Aorta (tissue), 5 donors: ENCODE results near the gene KIAA1671. TPM values are rescaled to one million over a fixed set of nuclear protein-coding genes. Genes with fewer than 3 reads are reported as not detected.

ENCODE experiments used
- ATAC-seq: fragments of 200-7000 bp; cut with Tn5 transposase; one replicate; pipeline ENCODE4 v1.9.1; 2022; ENCODE audit warnings: moderate library complexity; ENCODE audit not compliant: low FRiP score
- DNase-seq, 2 donors: peaks; one replicate each; pipeline ENCODE4 v3.0.0-alpha.2; 2020
- H3K27ac ChIP-seq, 2 donors: one replicate each; pipeline ENCODE4 v1.5.1; 2013; ENCODE audit warnings: low read length in 2 of 2, mild to moderate bottlenecking in 2 of 2, moderate library complexity in 2 of 2, control low read depth in 1 of 2, inconsistent platforms in 1 of 2, low read depth in 1 of 2
- H3K27me3 ChIP-seq, 2 donors: one replicate each; pipeline ENCODE4 v1.6.1; 2013; ENCODE audit warnings: control low read depth in 1 of 2, low read length in 1 of 2, mild to moderate bottlenecking in 1 of 2, moderate library complexity in 1 of 2; ENCODE audit not compliant: insufficient read depth in 2 of 2, control insufficient read depth in 1 of 2
- H3K36me3 ChIP-seq, 2 donors: one replicate each; pipeline ENCODE4 v1.6.1; 2013; ENCODE audit warnings: control low read depth in 1 of 2, low read length in 1 of 2, mild to moderate bottlenecking in 1 of 2; ENCODE audit not compliant: insufficient read depth in 2 of 2, control insufficient read depth in 1 of 2
- H3K4me1 ChIP-seq, 2 donors: one replicate each; pipeline ENCODE4 v1.6.1; 2013; ENCODE audit warnings: low read length in 2 of 2, control low read depth in 1 of 2, mild to moderate bottlenecking in 1 of 2, moderate library complexity in 1 of 2; ENCODE audit not compliant: insufficient read depth in 2 of 2, control insufficient read depth in 1 of 2
- H3K4me3 ChIP-seq, 2 donors: one replicate each; pipeline ENCODE4 v1.5.1; 2013; ENCODE audit warnings: low read length in 2 of 2, control low read depth in 1 of 2, mild to moderate bottlenecking in 1 of 2
- H3K9me3 ChIP-seq: one replicate; pipeline ENCODE4 v1.6.1; 2013; ENCODE audit warnings: mild to moderate bottlenecking, low read length; ENCODE audit not compliant: control insufficient read depth
- WGBS, 2 donors: extraction: QIAGEN DNeasy Blood & Tissue Kit; methylation state at CpG; one replicate each; pipeline ENCODE4 v1.1.7; 2013; 5-methylcytosine and 5-hydroxymethylcytosine counted together
- intact Hi-C, 2 donors: fragments of 100-400 bp; cut with DNase I; formaldehyde crosslinking; loops; one replicate each; pipeline versions ENCODE4 v1.14.2 to v1.15.0; 2022
- polyA plus RNA-seq, 2 donors: library from polyadenylated mRNA; stranded (reverse); fragments of 200-250 nt; gene quantifications; one replicate each; pipeline ENCODE4 v1.2.3, GENCODE V29; 2013
- total RNA-seq, 2 donors: library from RNA; stranded (reverse); fragmentation: NEBNext Ultra II Directional; extraction: Animal tissue kit (Norgen Biotek cat#: 25700); gene quantifications; one replicate each; pipeline ENCODE4 v1.2.1, GENCODE V29; 2021
- donor health status: healthy with polysubstance abuse.
- donor health status: Bipolar disorder and iron deficiency.
- donor health status: DM: no; HTN: no; CAD: no.
- donor health status: DM: no; HTN: no; CAD: no.
- donor health status: DM: yes; HTN: yes; CAD: no.

Gene KIAA1671
- total and polyA plus RNA-seq, 4 donors, result 11.5 to 93.3 (median 36.2) TPM

DNA sequence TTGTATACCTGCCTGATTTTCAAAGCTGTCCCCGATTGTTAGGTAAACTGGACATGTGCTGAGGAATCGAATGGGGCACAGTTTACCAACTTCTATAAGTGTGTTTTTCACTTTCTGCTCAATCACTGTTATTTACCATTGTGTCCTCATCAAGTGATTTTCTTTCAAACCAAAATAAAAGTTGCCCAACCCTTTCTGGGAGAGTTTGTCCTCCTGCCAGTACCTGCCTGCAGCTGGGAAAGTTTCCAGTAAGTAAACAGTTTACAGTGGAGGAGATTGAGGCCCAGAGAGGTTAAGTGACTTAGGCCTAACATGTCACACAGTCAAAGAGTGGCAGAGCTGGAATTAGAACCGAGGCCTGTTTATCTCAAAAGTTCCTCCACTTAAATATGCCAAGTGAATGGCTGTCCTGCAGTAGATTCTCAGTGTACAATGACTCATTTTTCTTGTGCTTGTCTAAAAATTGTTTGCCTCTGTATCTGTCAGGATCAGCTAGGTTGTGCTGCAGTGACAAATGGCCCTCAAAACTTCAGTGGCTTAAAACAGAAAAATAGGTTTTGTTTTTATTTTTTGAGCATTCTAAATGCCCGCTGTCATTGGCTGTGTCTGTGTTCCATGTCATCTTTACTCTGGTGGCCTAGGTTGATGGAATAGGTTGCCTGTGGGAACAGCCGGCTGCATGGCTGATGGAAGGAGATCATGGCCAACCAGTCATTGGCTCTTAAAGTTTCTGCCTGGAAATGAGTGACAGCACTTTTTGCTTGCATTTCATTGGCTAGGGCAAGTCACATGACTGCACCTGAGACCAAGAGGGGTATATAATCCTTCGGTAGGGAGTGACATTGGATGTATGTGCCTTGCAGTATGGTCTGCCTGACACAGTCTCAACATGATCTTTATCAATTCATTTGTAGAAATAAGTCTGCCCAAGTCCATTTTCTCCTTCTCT, 185.3 kb downstream of the KIAA1671 start:
- no peaks in the 10 kb centered on the region for H3K27me3 ChIP-seq
- no peaks in the 10 kb centered on the region for H3K9me3 ChIP-seq
- no peaks in the 10 kb centered on the region for H3K4me1 ChIP-seq
- 86 to 87% methylated on average over 6 of the region's 6 CpGs for WGBS, 2 donors
- ATAC-seq, result no peak
- intact Hi-C loops, result no loop called here
- H3K4me3 ChIP-seq, result no peak overlapping the region
- H3K36me3 ChIP-seq, result peaks cover 3 to 6% of the 10 kb centered on the region in 2 donors
- no peak overlapping the region for H3K27ac ChIP-seq
- DNase-seq, result no peak

DNA sequence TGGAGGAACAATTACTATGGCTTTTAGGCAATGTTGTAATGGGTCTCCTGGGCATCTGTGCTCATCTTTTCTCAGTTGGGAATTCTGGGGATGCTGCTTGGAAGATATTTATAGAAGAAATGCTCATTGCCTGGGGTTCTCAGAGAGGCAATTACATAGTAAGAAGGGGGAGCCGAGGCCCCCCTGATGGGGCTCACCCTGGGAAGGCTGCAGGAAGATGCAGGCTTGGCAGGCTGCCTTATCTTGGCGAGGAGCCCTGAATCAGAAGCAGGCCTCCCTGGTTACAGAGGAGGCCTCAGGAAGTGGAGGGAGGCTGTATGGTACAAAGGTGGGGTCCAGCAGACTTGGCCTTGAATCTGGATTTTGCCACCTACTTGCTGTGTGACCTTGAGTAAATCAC, 186.5 kb downstream of the KIAA1671 start:
- intact Hi-C loops, result no loop called here
- Histone ChIP-seq H3K4me1 (no peaks in the 10 kb centered on the region), H3K36me3 (peaks cover 3 to 6% of the 10 kb centered on the region in 2 donors), H3K4me3 (no peak overlapping the region), H3K27me3 (no peaks in the 10 kb centered on the region), H3K27ac (no peak overlapping the region), H3K9me3 (no peaks in the 10 kb centered on the region)
- ATAC-seq (no peak), DNase-seq (no peak)
- 22 to 24% methylated on average over 2 of the region's 2 CpGs for WGBS, 2 donors

DNA sequence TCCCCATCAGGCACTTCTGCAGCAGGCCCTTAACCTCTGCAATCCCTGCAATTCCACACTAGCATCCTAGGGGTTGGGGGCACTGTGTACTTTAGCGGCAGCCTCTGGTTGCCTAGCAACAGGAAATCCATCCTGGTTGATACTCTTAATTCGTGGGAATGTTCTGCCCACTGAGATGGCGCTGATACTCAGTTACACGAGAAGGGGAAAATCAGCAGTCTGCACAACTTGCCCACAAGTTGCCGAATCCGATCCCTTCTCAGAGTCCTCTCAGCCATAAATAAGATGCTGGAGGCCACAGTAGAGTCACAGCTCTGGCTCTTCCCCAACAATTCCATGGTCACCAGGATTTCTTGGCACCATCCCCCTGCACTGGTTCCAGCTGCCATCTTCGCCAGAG, 189.6 kb downstream of the KIAA1671 start:
- intact Hi-C loops, result no loop called here
- WGBS, 2 donors, result 22 to 28% methylated on average over 7 of the region's 7 CpGs
- ATAC-seq, result no peak
- no peaks in the 10 kb centered on the region for H3K27me3 ChIP-seq
- no peaks in the 10 kb centered on the region for H3K36me3 ChIP-seq
- H3K4me1 ChIP-seq, result no peaks in the 10 kb centered on the region
- no peaks in the 10 kb centered on the region for H3K9me3 ChIP-seq
- H3K4me3 ChIP-seq, result no peak overlapping the region
- DNase-seq, result no peak
- H3K27ac ChIP-seq, result peak overlapping the region in 1 of 2 donors; percentile 2

DNA sequence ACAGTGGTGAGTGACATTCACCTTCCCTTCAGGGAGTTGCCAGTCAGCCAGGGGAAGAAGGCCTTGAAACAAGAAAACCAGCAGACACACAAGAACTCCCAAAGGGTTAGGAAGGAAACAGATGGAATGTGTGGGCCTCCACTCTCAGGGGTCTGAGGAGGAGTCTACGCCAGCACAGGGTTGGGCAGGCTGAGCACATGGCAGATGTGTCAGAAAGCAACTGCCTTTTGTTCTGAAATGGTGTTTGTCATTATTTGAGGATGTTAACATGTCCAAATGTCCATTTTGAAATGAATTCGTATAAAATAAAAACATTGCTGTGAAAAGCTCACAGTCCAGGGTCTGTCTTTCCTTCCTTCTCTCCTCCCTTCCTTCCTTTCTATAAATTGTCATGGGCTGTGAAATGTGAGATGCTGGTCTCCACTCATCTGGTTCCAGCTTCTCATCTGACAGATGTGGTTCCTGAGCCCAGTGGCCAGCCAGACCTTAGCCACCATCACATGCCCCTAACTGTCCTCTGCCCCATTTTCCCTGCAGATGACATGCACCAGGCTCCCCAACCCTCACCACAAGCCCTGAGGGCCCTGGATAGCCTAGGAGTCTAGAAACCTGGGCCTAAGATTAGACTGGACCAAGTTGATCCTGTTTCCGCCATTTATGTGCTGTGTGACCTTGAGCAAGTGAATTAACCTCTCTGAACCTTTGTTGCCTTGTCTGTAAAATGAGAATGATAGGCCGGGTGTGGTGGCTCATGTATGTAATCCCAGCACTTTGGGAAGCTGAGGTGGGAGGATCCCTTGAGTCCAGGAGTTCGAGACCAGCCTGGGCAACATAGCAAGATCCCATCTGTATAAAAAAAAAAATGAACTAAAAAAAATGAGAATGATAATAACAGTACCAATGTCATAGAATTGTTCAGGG, 190.9 kb downstream of the KIAA1671 start:
- DNase-seq (no peak), ATAC-seq (no peak)
- H3K36me3 ChIP-seq, result no peaks in the 10 kb centered on the region
- WGBS, 2 donors, result 84 to 85% methylated on average over 5 of the region's 5 CpGs
- H3K4me3 ChIP-seq, result no peak overlapping the region
- intact Hi-C loops, result no loop called here
- no peaks in the 10 kb centered on the region for H3K27me3 ChIP-seq
- H3K9me3 ChIP-seq, result no peaks in the 10 kb centered on the region
- no peaks in the 10 kb centered on the region for H3K4me1 ChIP-seq
- no peak overlapping the region for H3K27ac ChIP-seq

DNA sequence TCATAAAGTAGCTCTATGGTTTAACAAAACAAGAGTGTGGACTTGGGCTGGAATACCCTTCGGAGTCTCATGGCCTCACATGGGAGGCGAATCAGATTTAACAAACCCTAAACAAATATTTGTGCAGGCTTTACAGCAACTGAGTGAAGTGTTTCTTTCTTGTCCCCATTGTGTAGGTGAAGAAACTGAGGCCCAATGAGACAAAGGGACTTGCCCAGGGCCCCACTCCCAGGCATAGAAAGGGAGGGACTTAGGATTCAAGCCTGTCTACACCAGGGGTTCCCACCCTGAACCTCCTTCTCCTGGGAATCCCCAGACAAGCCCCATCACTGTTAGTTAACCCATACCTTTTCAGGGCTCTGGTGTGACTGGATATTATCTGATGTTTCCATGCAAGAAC, 192.0 kb downstream of the KIAA1671 start:
- Histone ChIP-seq H3K27ac (no peak overlapping the region), H3K36me3 (no peaks in the 10 kb centered on the region), H3K27me3 (no peaks in the 10 kb centered on the region), H3K9me3 (no peaks in the 10 kb centered on the region), H3K4me1 (no peaks in the 10 kb centered on the region), H3K4me3 (no peak overlapping the region)
- 73 to 80% methylated on average over 2 of the region's 2 CpGs for WGBS, 2 donors
- no peak for DNase-seq
- intact Hi-C loops, result no loop called here
- ATAC-seq, result no peak

DNA sequence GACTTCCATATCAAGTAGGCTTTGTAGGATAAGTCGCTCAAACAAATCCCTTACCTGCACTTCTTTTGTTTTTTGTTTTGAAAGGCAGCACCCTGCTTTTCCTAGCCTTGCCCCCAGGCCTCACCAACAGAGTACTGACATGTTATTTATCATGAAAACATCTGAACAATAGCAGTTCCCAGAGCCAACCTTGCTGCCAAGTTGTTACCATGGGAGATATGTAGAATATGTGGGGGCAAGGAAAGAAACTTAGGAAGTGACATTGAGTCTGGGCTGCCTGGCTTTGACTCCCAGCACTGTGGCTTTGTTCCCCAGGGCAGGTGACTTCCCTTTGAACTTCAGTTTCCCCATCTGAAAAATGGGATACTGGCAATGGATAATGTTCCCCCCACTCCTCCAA, 193.8 kb downstream of the KIAA1671 start:
- Histone ChIP-seq H3K36me3 (no peaks in the 10 kb centered on the region), H3K27me3 (no peaks in the 10 kb centered on the region), H3K27ac (no peak overlapping the region), H3K4me3 (no peak overlapping the region), H3K4me1 (no peaks in the 10 kb centered on the region), H3K9me3 (no peaks in the 10 kb centered on the region)
- intact Hi-C loops, result no loop called here
- WGBS, 2 donors, result 71 to 81% methylated on average over 1 of the region's 1 CpG
- ATAC-seq (no peak), DNase-seq (no peak)

DNA sequence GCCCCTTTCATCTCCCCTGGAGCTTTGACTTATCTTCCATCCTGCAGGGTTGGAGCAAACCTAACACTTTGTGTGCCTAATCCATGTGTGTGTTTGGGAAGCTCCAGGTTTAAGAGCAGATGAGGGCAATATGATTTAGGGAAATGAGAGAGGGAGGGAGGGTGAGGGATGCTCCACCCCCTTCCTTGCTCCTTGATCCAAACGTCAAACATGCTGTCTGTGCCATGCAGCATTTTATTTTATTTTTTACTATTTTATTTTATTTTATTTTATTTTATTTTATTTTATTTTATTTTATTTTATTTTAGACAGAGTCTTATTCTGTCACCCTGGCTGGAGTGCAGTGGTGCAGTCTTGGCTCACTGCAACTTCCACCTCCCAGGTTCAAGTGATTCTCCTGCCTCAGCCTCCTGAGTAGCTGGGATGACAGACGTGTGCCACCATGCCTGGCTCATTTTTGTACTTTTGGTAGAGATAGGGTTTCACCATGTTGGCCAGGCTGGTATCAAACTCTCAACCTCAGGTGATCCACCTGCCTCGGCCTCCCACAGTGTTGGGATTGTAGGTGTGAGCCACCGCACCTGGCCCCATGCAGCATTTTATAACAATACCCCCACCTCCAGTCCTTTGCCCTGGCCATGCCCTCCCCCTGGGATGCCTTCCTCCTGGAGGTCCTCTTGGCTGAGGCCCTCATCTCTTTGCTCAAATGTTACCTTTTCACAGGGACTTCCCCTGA, 194.6 kb downstream of the KIAA1671 start:
- Histone ChIP-seq H3K4me1 (no peaks in the 10 kb centered on the region), H3K27ac (no peak overlapping the region), H3K27me3 (no peaks in the 10 kb centered on the region), H3K36me3 (no peaks in the 10 kb centered on the region), H3K4me3 (no peak overlapping the region), H3K9me3 (no peaks in the 10 kb centered on the region)
- WGBS, 2 donors, result 38 to 57% methylated on average over 4 of the region's 4 CpGs
- intact Hi-C loops, result no loop called here
- ATAC-seq, result no peak
- peak in 1 of 2 donors; percentile 40 for DNase-seq

DNA sequence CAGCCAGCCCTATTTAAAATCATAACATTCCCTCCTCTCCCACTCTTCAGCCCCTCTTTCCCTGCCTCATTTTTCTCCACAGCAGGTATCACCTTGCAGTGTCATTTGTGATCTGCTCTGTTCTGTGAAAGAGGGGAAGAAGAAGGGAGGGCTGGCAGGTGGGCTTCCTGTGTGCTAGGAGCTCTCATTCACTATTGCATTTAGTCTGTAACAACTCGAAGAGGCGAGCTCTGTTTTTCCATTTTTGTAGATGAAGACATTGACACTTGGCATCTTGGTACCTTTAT, 195.1 kb downstream of the KIAA1671 start:
- 48 to 62% methylated on average over 2 of the region's 2 CpGs for WGBS, 2 donors
- no peak for ATAC-seq
- H3K36me3 ChIP-seq, result no peaks in the 10 kb centered on the region
- H3K4me3 ChIP-seq, result no peak overlapping the region
- H3K27ac ChIP-seq, result no peak overlapping the region
- no peaks in the 10 kb centered on the region for H3K27me3 ChIP-seq
- intact Hi-C loops, result no loop called here
- DNase-seq, result no peak
- H3K9me3 ChIP-seq, result no peaks in the 10 kb centered on the region
- H3K4me1 ChIP-seq, result no peaks in the 10 kb centered on the region
